ENCODE measurements around the gene PRSS8. TPM values are rescaled to one million over a fixed set of nuclear protein-coding genes. Genes with fewer than 3 reads are reported as not detected.

Gene PRSS8
- total and polyA plus RNA-seq, 2 donors from 2014 or later, result 64.6 to 187 TPM

DNA sequence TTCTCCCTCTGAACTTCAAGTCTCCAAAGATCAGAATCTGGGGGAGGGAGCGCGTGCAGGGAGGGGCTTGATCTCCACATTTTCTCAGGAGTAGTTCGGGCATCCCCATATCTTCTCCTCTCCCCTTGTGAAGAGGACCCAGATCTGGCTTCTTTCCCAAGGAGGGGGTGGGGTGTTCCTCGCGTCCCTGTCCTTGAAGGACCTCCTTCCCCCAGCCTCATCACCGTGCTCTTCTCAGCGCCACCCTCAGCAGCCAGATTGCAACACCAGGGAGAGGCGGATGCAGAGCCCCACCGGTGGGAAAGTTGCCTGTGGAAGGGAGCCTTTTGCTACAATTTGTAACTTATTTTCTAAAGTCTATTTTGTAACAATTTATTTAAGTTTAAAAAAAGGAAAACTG is 52.4 kb downstream of the PRSS8 start:
- TF ChIP-seq, protein P1, sequence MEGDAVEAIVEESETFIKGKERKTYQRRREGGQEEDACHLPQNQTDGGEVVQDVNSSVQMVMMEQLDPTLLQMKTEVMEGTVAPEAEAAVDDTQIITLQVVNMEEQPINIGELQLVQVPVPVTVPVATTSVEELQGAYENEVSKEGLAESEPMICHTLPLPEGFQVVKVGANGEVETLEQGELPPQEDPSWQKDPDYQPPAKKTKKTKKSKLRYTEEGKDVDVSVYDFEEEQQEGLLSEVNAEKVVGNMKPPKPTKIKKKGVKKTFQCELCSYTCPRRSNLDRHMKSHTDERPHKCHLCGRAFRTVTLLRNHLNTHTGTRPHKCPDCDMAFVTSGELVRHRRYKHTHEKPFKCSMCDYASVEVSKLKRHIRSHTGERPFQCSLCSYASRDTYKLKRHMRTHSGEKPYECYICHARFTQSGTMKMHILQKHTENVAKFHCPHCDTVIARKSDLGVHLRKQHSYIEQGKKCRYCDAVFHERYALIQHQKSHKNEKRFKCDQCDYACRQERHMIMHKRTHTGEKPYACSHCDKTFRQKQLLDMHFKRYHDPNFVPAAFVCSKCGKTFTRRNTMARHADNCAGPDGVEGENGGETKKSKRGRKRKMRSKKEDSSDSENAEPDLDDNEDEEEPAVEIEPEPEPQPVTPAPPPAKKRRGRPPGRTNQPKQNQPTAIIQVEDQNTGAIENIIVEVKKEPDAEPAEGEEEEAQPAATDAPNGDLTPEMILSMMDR (IDR thresholded peaks at IDR 0.05; ENCODE audit: borderline replicate concordance, extremely low read depth, insufficient read depth), result no peak
- no peaks in the 10 kb centered on the region for H3K27me3 ChIP-seq (ENCODE audit: control insufficient read depth, insufficient read depth, low read length)
- DNase-seq, result no peak
- no peaks in the 10 kb centered on the region for H3K4me1 ChIP-seq (ENCODE audit: control insufficient read depth in 2 of 3, insufficient read depth in 2 of 3, low read depth in 1 of 3, low read length in 3 of 3)
- no peak overlapping the region for H3K9ac ChIP-seq (ENCODE audit: low read length in 3 of 3)
- no peak overlapping the region for H3K27ac ChIP-seq (ENCODE audit: low read depth in 2 of 2, low read length in 2 of 2)
- H3K9me3 ChIP-seq (ENCODE audit: control insufficient read depth in 2 of 3, insufficient read depth in 1 of 3, low read length in 3 of 3), result no peaks in the 10 kb centered on the region
- intact Hi-C loops (cut with DNase I), result no loop called here
- FAIRE-seq, result no peak
- H3K4me3 ChIP-seq (ENCODE audit: low read length in 3 of 3), result no peak overlapping the region
- H3K36me3 ChIP-seq (ENCODE audit: control insufficient read depth in 2 of 3, insufficient read depth in 3 of 3, low read length in 3 of 3), result peaks cover 4 to 14% (median 13%) of the 10 kb centered on the region in 3 donors

- TF ChIP-seq, protein P1 (IDR thresholded peaks at IDR 0.05; ENCODE audit: borderline replicate concordance, extremely low read depth, insufficient read depth), result no peak
- no peak overlapping the region for H3K9ac ChIP-seq (ENCODE audit: low read length in 3 of 3)
- DNase-seq (no peak), FAIRE-seq (no peak)
- no peaks in the 10 kb centered on the region for H3K9me3 ChIP-seq (ENCODE audit: control insufficient read depth in 2 of 3, insufficient read depth in 1 of 3, low read length in 3 of 3)
- no peak overlapping the region for H3K27ac ChIP-seq (ENCODE audit: low read depth in 2 of 2, low read length in 2 of 2)
- H3K27me3 ChIP-seq (ENCODE audit: control insufficient read depth, insufficient read depth, low read length), result no peaks in the 10 kb centered on the region
- peaks cover 4 to 19% (median 19%) of the 10 kb centered on the region in 3 donors for H3K36me3 ChIP-seq (ENCODE audit: control insufficient read depth in 2 of 3, insufficient read depth in 3 of 3, low read length in 3 of 3)
- H3K4me1 ChIP-seq (ENCODE audit: control insufficient read depth in 2 of 3, insufficient read depth in 2 of 3, low read depth in 1 of 3, low read length in 3 of 3), result no peaks in the 10 kb centered on the region
- no peak overlapping the region for H3K4me3 ChIP-seq (ENCODE audit: low read length in 3 of 3)
- intact Hi-C loops (cut with DNase I), result no loop called here
Observed at GRCh38 chr16:31082368-31083045, 53.0 kb downstream of the PRSS8 start.

Other genes starting within 250 kb of the PRSS8 start
- gene BCL7C, start 241.7 kb downstream of the PRSS8 start, total RNA-seq, result 40.0 TPM
- gene BCL7C, start 241.7 kb downstream of the PRSS8 start, polyA plus RNA-seq (ENCODE audit: insufficient read depth, low read depth, low replicate concordance), result 77.9 TPM
- 7.3 TPM for gene CTF1, start 239.1 kb downstream of the PRSS8 start, total RNA-seq
- 13.0 TPM for gene CTF1, start 239.1 kb downstream of the PRSS8 start, polyA plus RNA-seq (ENCODE audit: insufficient read depth, low read depth, low replicate concordance)
- 18.9 TPM for gene FBXL19, start 212.2 kb downstream of the PRSS8 start, total RNA-seq
- 7.4 TPM for gene FBXL19, start 212.2 kb downstream of the PRSS8 start, polyA plus RNA-seq (ENCODE audit: insufficient read depth, low read depth, low replicate concordance)
- gene ORAI3, start 186.7 kb downstream of the PRSS8 start, total RNA-seq, result 23.1 TPM
- 32.3 TPM for gene ORAI3, start 186.7 kb downstream of the PRSS8 start, polyA plus RNA-seq (ENCODE audit: insufficient read depth, low read depth, low replicate concordance)
- gene SETD1A, start 178.0 kb downstream of the PRSS8 start, total RNA-seq, result 18.8 TPM
- 4.8 TPM for gene SETD1A, start 178.0 kb downstream of the PRSS8 start, polyA plus RNA-seq (ENCODE audit: insufficient read depth, low read depth, low replicate concordance)
- gene HSD3B7, start 150.5 kb downstream of the PRSS8 start, total RNA-seq, result 40.5 TPM
- gene HSD3B7, start 150.5 kb downstream of the PRSS8 start, polyA plus RNA-seq (ENCODE audit: insufficient read depth, low read depth, low replicate concordance), result 24.4 TPM
- gene STX1B, start 125.1 kb downstream of the PRSS8 start, total RNA-seq, result 1.7 TPM
- gene STX1B, start 125.1 kb downstream of the PRSS8 start, polyA plus RNA-seq (ENCODE audit: insufficient read depth, low read depth, low replicate concordance), result 0.22 TPM
- 60.6 TPM for gene STX4, start 102.2 kb downstream of the PRSS8 start, total RNA-seq
- gene STX4, start 102.2 kb downstream of the PRSS8 start, polyA plus RNA-seq (ENCODE audit: insufficient read depth, low read depth, low replicate concordance), result 61.2 TPM
- gene ZNF668, start 61.5 kb downstream of the PRSS8 start, total RNA-seq, result 6.4 TPM
- 5.4 TPM for gene ZNF668, start 61.5 kb downstream of the PRSS8 start, polyA plus RNA-seq (ENCODE audit: insufficient read depth, low read depth, low replicate concordance)
- gene ZNF646, start 61.3 kb downstream of the PRSS8 start, total RNA-seq, result 20.5 TPM
- gene ZNF646, start 61.3 kb downstream of the PRSS8 start, polyA plus RNA-seq (ENCODE audit: insufficient read depth, low read depth, low replicate concordance), result 2.9 TPM
- 2.6 TPM for gene PRSS53, start 46.8 kb downstream of the PRSS8 start, total RNA-seq
- 0.99 TPM for gene PRSS53, start 46.8 kb downstream of the PRSS8 start, polyA plus RNA-seq (ENCODE audit: insufficient read depth, low read depth, low replicate concordance)
- gene VKORC1, start 40.9 kb downstream of the PRSS8 start, total RNA-seq, result 84.7 TPM
- 209 TPM for gene VKORC1, start 40.9 kb downstream of the PRSS8 start, polyA plus RNA-seq (ENCODE audit: insufficient read depth, low read depth, low replicate concordance)
- gene BCKDK, start 27.3 kb downstream of the PRSS8 start, total RNA-seq, result 47.6 TPM
- 70.6 TPM for gene BCKDK, start 27.3 kb downstream of the PRSS8 start, polyA plus RNA-seq (ENCODE audit: insufficient read depth, low read depth, low replicate concordance)
- 83.8 TPM for gene KAT8, start 18.1 kb downstream of the PRSS8 start, total RNA-seq
- 40.9 TPM for gene KAT8, start 18.1 kb downstream of the PRSS8 start, polyA plus RNA-seq (ENCODE audit: insufficient read depth, low read depth, low replicate concordance)
- gene PRSS36, start 14.3 kb upstream of the PRSS8 start, total RNA-seq, result 4.1 TPM
- 1.7 TPM for gene PRSS36, start 14.3 kb upstream of the PRSS8 start, polyA plus RNA-seq (ENCODE audit: insufficient read depth, low read depth, low replicate concordance)
- gene FUS, start 44.4 kb upstream of the PRSS8 start, total RNA-seq, result 333 TPM
- gene FUS, start 44.4 kb upstream of the PRSS8 start, polyA plus RNA-seq (ENCODE audit: insufficient read depth, low read depth, low replicate concordance), result 180 TPM
- gene PYCARD, start 67.0 kb upstream of the PRSS8 start, total RNA-seq, result 26.5 TPM
- gene PYCARD, start 67.0 kb upstream of the PRSS8 start, polyA plus RNA-seq (ENCODE audit: insufficient read depth, low read depth, low replicate concordance), result 14.8 TPM
- 0.06 TPM for gene TRIM72, start 78.4 kb upstream of the PRSS8 start, total RNA-seq
- 0.11 TPM for gene TRIM72, start 78.4 kb upstream of the PRSS8 start, polyA plus RNA-seq (ENCODE audit: insufficient read depth, low read depth, low replicate concordance)
- gene PYDC1, start 81.4 kb upstream of the PRSS8 start, total RNA-seq, result not detected
- not detected for gene PYDC1, start 81.4 kb upstream of the PRSS8 start, polyA plus RNA-seq (ENCODE audit: insufficient read depth, low read depth, low replicate concordance)
- 18.9 TPM for gene ITGAM, start 124.2 kb upstream of the PRSS8 start, total RNA-seq
- 1.2 TPM for gene ITGAM, start 124.2 kb upstream of the PRSS8 start, polyA plus RNA-seq (ENCODE audit: insufficient read depth, low read depth, low replicate concordance)
- gene ITGAX, start 219.4 kb upstream of the PRSS8 start, total RNA-seq, result 11.9 TPM
- 0.37 TPM for gene ITGAX, start 219.4 kb upstream of the PRSS8 start, polyA plus RNA-seq (ENCODE audit: insufficient read depth, low read depth, low replicate concordance)

All from kidney (tissue), 14 donors.